Activated naive CD8-positive, alpha-beta T cell treated with anti-CD3 and anti-CD28 coated beads, Interleukin-2, amount 50 U/mL, for 24 hours (primary cell): ENCODE results near the gene CCNY.
A peak's percentile ranks its signal among the peaks of the same experiment; 100 is the strongest.

ENCODE experiments used
- ATAC-seq: fragments of 150-1000 bp; cut with Tn5 transposase; one replicate; pipeline ENCODE4 v1.10.0; 2021
- DNase-seq: peaks from one replicate; pipeline ENCODE4 v3.0.0; 2021
- H3K27ac Mint-ChIP-seq: one replicate; pipeline ENCODE4 v1.8.0; 2021; ENCODE audit warnings: mild to moderate bottlenecking, mixed read lengths
- H3K27me3 Mint-ChIP-seq: one replicate; pipeline ENCODE4 v1.8.0; 2021; ENCODE audit warnings: mixed read lengths
- H3K36me3 Mint-ChIP-seq: one replicate; pipeline ENCODE4 v1.8.0; 2021; ENCODE audit warnings: low read depth, mixed read lengths
- H3K4me1 Mint-ChIP-seq: one replicate; pipeline ENCODE4 v1.8.0; 2021; ENCODE audit warnings: mixed read lengths
- H3K4me3 Mint-ChIP-seq: one replicate; pipeline ENCODE4 v1.8.0; 2021; ENCODE audit warnings: mild to moderate bottlenecking, moderate library complexity, mixed read lengths
- H3K9me3 Mint-ChIP-seq: one replicate; pipeline ENCODE4 v1.8.0; 2021; ENCODE audit warnings: mixed read lengths

CCNY gene

DNA sequence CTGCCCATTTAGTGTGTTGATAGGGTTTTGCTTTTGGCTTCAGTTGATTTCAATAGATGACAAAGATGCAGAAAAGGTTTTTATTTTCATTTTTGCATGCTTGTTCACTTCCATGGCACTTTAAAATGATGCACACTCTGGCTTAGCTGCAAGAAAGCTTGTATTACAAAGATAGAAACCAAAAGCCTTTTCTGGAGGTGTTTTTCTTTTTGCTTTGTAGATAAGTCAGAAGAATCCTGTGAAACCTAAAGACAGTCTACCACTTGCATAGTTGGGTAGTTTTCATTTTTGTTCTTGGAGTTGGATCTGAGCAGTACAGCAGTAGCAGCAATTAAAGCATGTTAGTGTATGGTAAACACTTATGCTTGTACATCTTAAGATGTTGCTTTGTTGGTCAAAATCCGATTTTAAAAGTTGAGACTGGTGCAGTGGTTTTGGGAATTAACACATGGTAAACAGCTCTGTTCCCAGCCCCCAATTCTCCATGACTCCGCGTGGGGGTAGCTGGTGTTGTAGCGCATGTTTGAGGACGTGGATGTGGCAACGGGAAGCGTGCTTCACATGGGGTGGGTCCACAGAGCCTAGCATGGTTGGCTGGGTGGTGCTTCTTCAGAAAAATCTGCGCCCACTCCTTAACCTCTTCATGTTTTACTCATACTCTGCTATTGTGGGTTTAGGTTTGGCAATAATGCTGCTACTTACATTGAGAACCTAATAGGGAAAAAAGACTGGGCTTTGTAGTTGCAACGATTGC is 19.8 kb downstream of the CCNY start:
- ATAC-seq: peak; percentile 88
- peaks cover 80% of the 10 kb centered on the region for H3K4me1 Mint-ChIP-seq

DNA sequence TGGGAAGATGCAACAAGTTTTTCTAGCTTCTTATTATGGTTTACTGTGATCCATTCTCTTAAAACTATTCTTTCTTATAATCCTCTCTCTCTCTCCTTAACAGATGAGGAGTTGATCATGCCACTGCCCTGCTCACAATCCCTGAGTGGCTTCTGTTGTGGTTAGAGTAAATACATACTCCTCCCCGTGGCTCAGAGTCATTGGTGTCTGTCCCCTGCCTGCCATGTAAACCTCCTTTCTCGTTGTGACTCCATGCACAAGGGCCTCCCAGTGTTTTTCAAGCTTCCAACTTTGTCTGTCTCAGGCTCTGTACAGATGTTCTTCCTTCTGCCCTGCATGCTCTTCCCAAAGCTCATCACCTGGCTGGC is 20.4 kb downstream of the CCNY start:
- peaks cover 80% of the 10 kb centered on the region for H3K4me1 Mint-ChIP-seq
- H3K27me3 Mint-ChIP-seq: no peaks in the 10 kb centered on the region
- DNase-seq: no peak
- H3K9me3 Mint-ChIP-seq: no peaks in the 10 kb centered on the region
- H3K27ac Mint-ChIP-seq: peak overlapping the region; percentile 88
- peak; percentile 75 for ATAC-seq
- peak overlapping the region; percentile 62 for H3K4me3 Mint-ChIP-seq
- H3K36me3 Mint-ChIP-seq: peaks cover 4% of the 10 kb centered on the region

More for the DNA sequence above, 19.8 kb downstream of the CCNY start:
- peaks cover 4% of the 10 kb centered on the region for H3K36me3 Mint-ChIP-seq
- H3K27ac Mint-ChIP-seq: peak overlapping the region; percentile 88
- peak overlapping the region; percentile 62 for H3K4me3 Mint-ChIP-seq
- no peaks in the 10 kb centered on the region for H3K27me3 Mint-ChIP-seq
- peak; percentile 31 for DNase-seq
- no peaks in the 10 kb centered on the region for H3K9me3 Mint-ChIP-seq

DNA sequence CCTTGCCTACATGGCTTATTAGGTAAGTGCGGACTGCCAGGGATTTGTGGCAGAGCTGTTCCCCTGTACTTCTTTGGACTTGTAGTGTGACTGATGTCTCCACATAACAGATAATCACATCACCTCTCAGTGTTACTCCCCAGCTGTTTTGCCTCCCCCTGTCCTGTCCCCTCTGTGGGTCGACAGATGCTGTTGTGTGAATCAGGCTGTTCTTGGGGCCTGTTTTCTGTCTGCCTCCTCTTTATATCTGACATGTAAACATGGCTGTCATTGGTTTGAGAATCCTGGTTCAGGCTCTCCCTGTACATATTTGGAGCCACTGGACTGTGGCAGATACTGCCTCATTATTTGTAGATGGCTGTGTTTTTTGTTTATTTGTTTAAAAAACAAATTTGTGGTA is 22.7 kb downstream of the CCNY start:
- no peak for ATAC-seq
- DNase-seq: no peak
- Mint-ChIP-seq H3K27ac (no peak overlapping the region), H3K9me3 (no peaks in the 10 kb centered on the region), H3K27me3 (no peaks in the 10 kb centered on the region), H3K36me3 (peaks cover 4% of the 10 kb centered on the region), H3K4me1 (peaks cover 71% of the 10 kb centered on the region), H3K4me3 (no peak overlapping the region)

DNA sequence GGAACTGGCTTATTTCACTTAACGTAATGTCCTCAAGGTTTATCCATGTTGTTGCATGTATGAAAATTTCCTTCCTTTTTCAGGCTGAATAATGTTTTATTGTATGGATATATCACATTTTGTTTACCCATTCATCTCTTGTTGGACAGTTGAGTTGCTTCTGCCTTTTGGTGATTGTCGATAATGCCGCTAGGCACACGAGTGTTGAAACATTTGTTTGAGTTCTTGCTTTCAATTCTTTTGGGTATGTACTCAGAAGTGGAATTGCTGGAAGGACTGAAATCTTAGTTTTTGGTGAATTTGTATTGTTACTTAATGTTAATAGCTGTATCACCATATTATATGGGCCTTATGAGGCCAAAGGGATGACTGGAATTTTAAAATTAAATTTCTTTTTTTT is 23.6 kb downstream of the CCNY start:
- no peak for ATAC-seq
- peaks cover 4% of the 10 kb centered on the region for H3K36me3 Mint-ChIP-seq
- H3K27me3 Mint-ChIP-seq: no peaks in the 10 kb centered on the region
- peaks cover 69% of the 10 kb centered on the region for H3K4me1 Mint-ChIP-seq
- H3K4me3 Mint-ChIP-seq: no peak overlapping the region
- DNase-seq: no peak
- no peaks in the 10 kb centered on the region for H3K9me3 Mint-ChIP-seq
- H3K27ac Mint-ChIP-seq: no peak overlapping the region

GRCh38 chr10:35362701-35363350 is 26.5 kb downstream of the CCNY start:
- Mint-ChIP-seq H3K27ac (no peak overlapping the region), H3K4me1 (peaks cover 60% of the 10 kb centered on the region), H3K36me3 (no peaks in the 10 kb centered on the region), H3K27me3 (no peaks in the 10 kb centered on the region), H3K4me3 (no peak overlapping the region), H3K9me3 (no peaks in the 10 kb centered on the region)
- ATAC-seq: no peak
- no peak for DNase-seq

DNA sequence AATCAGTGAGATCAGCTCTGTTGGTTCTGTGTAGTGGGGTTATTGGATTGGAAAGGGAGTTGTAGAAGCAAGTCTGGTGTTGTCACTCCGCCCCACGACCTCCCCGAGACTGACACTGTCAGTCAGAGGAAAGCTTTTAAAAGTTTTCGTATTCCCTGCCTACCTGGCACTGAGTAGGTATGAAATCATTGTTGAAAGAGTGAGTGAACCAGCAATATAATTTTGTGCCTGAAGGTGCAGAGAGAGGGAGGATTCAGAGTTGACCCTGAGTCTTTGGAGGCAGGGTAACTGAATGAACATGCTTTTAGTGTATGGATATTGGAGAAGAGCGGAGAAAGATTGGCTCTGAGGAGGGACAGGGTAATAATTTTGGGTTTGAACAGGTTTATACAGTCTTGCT is 27.3 kb downstream of the CCNY start:
- DNase-seq: no peak
- no peak overlapping the region for H3K27ac Mint-ChIP-seq
- no peaks in the 10 kb centered on the region for H3K27me3 Mint-ChIP-seq
- H3K4me3 Mint-ChIP-seq: no peak overlapping the region
- no peaks in the 10 kb centered on the region for H3K36me3 Mint-ChIP-seq
- H3K9me3 Mint-ChIP-seq: no peaks in the 10 kb centered on the region
- ATAC-seq: no peak
- H3K4me1 Mint-ChIP-seq: peaks cover 60% of the 10 kb centered on the region

GRCh38 chr10:35364808-35365207 is 28.5 kb downstream of the CCNY start:
- no peaks in the 10 kb centered on the region for H3K27me3 Mint-ChIP-seq
- H3K27ac Mint-ChIP-seq: no peak overlapping the region
- no peaks in the 10 kb centered on the region for H3K36me3 Mint-ChIP-seq
- no peak for ATAC-seq
- no peak overlapping the region for H3K4me3 Mint-ChIP-seq
- no peaks in the 10 kb centered on the region for H3K9me3 Mint-ChIP-seq
- no peak for DNase-seq
- peaks cover 64% of the 10 kb centered on the region for H3K4me1 Mint-ChIP-seq

- no peaks in the 10 kb centered on the region for H3K27me3 Mint-ChIP-seq
- H3K36me3 Mint-ChIP-seq: no peaks in the 10 kb centered on the region
- H3K4me3 Mint-ChIP-seq: no peak overlapping the region
- ATAC-seq: no peak
- DNase-seq: no peak
- H3K27ac Mint-ChIP-seq: no peak overlapping the region
- no peaks in the 10 kb centered on the region for H3K9me3 Mint-ChIP-seq
- H3K4me1 Mint-ChIP-seq: peaks cover 65% of the 10 kb centered on the region
Measured at GRCh38 chr10:35365994-35366393, 29.7 kb downstream of the CCNY start.

- H3K4me1 Mint-ChIP-seq: peaks cover 68% of the 10 kb centered on the region
- ATAC-seq: no peak
- no peak overlapping the region for H3K4me3 Mint-ChIP-seq
- H3K27me3 Mint-ChIP-seq: no peaks in the 10 kb centered on the region
- no peaks in the 10 kb centered on the region for H3K9me3 Mint-ChIP-seq
- H3K27ac Mint-ChIP-seq: no peak overlapping the region
- H3K36me3 Mint-ChIP-seq: no peaks in the 10 kb centered on the region
- DNase-seq: no peak
Measured at GRCh38 chr10:35367107-35367859, 31.0 kb downstream of the CCNY start.

DNA sequence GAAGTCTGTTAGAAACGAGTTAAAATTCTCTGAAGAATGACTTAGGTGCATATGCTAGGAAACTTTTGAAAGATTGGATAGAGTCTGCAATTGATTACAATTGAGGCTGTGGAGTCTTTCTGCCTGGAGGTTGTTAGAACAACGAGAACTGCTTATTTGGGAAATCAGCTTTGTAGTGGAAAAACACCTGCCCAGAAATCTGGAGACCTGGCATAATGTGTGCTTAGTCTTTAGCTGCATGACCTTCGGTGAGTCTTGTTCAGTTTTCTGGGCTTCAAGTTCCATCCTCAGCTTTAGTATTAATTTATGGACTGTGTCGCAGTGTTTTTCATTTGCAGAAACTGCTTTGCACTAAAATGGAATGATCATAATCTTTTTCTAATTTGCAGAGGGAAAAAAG is 31.7 kb downstream of the CCNY start:
- no peaks in the 10 kb centered on the region for H3K27me3 Mint-ChIP-seq
- H3K4me3 Mint-ChIP-seq: no peak overlapping the region
- H3K4me1 Mint-ChIP-seq: peaks cover 74% of the 10 kb centered on the region
- no peaks in the 10 kb centered on the region for H3K9me3 Mint-ChIP-seq
- DNase-seq (no peak), ATAC-seq (no peak)
- H3K36me3 Mint-ChIP-seq: no peaks in the 10 kb centered on the region
- no peak overlapping the region for H3K27ac Mint-ChIP-seq

DNA sequence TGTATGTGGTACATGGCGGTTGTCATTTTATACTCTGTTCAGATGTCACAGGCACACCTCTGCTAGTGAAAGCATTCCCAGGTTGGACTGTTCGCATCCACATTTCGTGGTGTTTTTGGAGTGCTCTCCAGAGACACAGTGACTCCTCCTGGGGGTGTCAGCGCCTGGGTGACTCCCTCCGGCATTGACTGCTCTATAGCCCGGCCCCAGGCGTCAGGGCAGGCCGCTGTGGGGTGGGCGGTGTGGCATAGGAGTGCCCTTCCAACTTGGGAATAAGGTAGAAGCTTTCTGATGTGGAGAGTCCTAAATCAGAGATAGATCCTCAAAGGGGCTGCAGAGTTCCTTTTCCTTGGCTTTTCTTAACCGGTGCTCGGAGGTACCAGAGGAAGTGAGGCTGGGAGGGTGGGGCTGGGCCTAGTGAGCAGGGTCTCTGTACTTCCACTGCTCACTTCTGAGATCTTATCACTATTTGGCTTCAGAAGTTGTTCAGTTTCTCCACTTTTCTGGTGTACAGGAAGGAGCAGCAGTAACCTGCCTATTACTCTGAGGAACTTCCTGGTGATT is 32.3 kb downstream of the CCNY start:
- Mint-ChIP-seq H3K4me3 (no peak overlapping the region), H3K27ac (no peak overlapping the region), H3K27me3 (no peaks in the 10 kb centered on the region), H3K9me3 (no peaks in the 10 kb centered on the region), H3K36me3 (no peaks in the 10 kb centered on the region), H3K4me1 (peaks cover 73% of the 10 kb centered on the region)
- ATAC-seq: peak; percentile 43
- no peak for DNase-seq

GRCh38 chr10:35369049-35369611 is 32.8 kb downstream of the CCNY start:
- ATAC-seq (peak; percentile 28), DNase-seq (no peak)
- no peak overlapping the region for H3K4me3 Mint-ChIP-seq
- no peaks in the 10 kb centered on the region for H3K27me3 Mint-ChIP-seq
- no peak overlapping the region for H3K27ac Mint-ChIP-seq
- peaks cover 72% of the 10 kb centered on the region for H3K4me1 Mint-ChIP-seq
- no peaks in the 10 kb centered on the region for H3K9me3 Mint-ChIP-seq
- no peaks in the 10 kb centered on the region for H3K36me3 Mint-ChIP-seq

DNA sequence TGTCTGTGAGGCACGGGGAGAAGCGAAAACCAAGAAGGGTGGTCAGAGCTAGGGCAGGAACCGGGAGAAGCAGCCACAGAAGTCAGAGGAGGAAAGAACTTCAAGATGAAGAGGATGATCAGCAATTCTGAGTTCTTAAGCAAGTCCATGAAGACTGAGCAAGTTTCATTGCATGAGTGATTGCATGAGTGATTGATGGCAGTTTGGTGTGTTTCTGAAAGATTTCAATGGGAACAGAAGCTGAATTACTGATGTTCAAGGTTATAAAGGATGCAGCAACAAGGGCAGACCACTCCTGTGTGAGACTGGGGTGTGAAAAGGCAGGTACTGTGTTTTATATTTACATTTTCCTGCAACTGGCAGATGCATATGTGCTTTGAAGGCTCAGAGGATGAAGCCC is 35.4 kb downstream of the CCNY start:
- no peak for DNase-seq
- Mint-ChIP-seq H3K27ac (peak overlapping the region; percentile 7), H3K4me1 (peaks cover 77% of the 10 kb centered on the region), H3K9me3 (no peaks in the 10 kb centered on the region), H3K4me3 (no peak overlapping the region), H3K36me3 (peaks cover 3% of the 10 kb centered on the region), H3K27me3 (no peaks in the 10 kb centered on the region)
- ATAC-seq: no peak

DNA sequence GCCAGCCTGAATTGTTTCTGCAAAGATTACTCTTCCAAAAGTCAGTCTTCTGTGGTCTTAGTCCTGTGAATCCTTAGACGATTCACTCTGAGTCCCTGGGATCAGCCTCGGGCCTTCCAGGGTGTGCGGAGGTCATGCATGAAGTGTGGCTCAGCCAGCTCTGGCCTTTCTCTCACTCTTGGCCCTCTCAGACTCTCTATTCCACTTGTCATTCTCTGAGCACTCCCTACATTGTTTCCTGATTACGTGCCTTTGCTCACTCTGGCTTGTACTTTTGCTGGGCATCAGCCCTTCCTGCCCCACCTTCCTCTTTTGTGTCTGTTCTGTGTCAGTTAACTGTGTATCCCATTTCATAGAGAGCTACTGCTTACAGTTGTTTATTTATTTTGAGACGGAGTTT is 36.0 kb downstream of the CCNY start:
- Mint-ChIP-seq H3K36me3 (peaks cover 3% of the 10 kb centered on the region), H3K27me3 (no peaks in the 10 kb centered on the region), H3K9me3 (no peaks in the 10 kb centered on the region), H3K27ac (peak overlapping the region; percentile 4), H3K4me3 (no peak overlapping the region), H3K4me1 (peaks cover 82% of the 10 kb centered on the region)
- DNase-seq: no peak
- no peak for ATAC-seq
